Left renal cortex interstitium (tissue), 4 donors: ENCODE data around the gene TPO. TPM values are rescaled to one million over a fixed set of nuclear protein-coding genes. Genes with fewer than 3 reads are reported as not detected.
"Not testable (repeated sequence)": the region's sequence is repeated elsewhere in the genome, so short reads cannot be mapped to it uniquely, and the experiment has no call there.

Experiments
- DNase-seq, 4 donors: peaks; one replicate each; pipeline ENCODE4 v3.0.0-alpha.2; 2013; ENCODE audit warnings: low read depth in 4 of 4, low spot score in 2 of 4, missing footprints in 1 of 4
- polyA plus RNA-seq, 4 donors: library from polyadenylated mRNA; unstranded; fragments of 120-200 nt; gene quantifications; one replicate each; pipeline ENCODE4 v1.2.1, GENCODE V29; 2013; ENCODE audit not compliant: insufficient read length in 4 of 4

TPO gene
- polyA plus RNA-seq, 4 donors, result 0.08 to 0.34 (median 0.11) TPM

DNA sequence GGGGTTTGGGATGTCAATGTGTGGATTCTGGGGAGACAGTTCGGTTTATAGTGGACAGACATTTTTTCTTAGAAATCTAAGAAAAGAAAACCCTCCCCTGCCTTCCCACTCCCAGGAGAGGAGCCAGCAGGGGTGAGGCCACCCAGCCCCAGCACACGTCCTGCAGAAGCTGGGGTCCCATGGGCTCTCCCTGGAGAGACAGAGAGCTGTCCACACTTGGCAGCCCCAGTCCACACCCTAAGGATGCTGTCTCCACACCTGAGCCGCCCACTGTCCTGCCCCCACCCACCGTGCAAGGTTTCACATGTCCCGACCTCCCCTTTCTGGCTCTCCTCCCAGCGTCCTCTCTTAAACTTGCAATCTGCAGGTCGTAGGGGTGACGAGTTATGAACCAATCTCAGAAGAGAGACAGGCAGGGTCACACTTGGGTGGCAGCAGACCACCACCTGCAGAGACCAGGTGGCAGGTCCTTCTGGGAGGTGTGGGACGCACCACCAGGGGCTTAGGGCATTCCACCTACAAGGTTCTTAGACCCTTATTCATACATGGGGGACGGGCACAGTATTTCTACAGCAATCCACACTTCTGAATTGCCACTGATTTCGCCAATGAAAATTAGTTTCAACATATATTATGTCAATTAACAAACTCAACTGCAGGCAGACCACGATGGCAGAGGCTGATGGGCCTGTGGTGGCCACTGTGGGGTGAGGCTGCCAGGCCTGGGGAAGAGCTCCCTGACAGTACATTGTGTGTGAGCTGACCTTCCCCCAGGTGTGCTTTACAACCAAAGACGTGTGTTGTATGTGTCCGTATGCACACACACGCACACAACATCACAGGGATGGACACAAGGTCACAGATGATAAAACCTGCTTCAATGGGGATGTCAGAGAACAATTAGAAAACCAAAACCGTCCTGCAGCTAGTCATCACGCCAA lies 158.5 kb downstream of the TPO start:
- DNase-seq, result no peak

DNA sequence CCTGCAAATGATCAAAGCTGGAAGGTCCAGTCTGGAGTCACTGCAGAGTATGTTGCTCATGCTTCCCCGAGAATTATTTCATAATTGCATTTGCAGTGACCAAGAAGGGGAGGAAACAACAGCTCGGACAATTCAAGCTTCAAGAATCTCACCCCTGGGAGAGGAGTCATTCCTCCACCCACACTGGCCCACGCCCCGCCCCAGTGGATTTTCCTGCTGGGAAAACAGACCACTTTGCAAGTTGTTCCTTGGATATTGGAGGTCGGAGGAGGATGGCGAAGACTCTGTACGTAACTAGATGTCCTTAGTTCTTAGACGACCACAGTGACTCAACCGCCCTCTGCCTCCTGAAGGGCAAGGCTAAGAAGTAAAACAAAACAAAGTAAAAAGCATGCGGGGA lies 159.4 kb downstream of the TPO start:
- DNase-seq, result no peak

DNA sequence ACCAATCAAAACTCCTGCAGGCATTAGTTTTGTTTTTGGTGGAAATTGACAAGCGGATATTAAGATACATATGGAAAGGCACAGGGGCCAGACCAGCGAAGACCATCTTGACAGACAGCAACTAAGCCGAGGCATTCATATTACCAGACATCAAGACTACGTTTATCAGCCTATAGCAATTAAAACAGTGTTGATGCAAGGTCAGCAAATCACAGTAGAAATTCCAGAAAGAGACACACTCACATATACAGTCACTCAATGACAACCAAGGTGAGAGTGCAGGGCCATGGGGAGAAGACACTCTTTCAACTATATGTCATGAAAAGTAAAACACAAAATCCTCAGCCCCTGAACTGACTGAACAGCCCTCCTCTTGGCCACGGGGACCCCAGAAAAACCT lies 164.6 kb downstream of the TPO start:
- no peak for DNase-seq

DNA sequence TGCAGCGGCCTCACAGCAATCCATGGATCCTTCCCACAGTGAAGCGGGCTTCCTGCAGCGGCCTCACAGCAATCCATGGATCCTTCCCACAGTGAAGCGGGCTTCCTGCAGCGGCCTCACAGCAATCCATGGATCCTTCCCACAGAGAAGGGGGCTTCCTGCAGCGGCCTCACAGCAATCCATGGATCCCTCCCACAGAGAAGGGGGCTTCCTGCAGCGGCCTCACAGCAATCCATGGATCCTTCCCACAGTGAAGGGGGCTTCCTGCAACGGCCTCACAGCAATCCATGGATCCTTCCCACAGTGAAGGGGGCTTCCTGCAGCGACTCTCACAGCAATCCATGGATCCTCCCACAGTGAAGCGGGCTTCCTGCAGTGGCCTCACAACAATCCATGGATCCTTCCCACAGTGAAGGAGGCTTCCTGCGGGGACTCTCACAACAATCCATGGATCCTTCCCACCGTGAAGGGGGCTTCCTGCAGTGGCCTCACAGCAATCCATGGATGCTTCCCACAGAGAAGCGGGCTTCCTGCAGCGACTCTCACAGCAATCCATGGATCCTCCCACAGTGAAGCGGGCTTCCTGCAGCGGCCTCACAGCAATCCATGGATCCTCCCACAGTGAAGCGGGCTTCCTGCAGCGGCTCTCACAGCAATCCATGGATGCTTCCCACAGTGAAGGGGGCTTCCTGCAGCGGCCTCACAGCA lies 168.1 kb downstream of the TPO start:
- not testable (repeated sequence) for DNase-seq

DNA sequence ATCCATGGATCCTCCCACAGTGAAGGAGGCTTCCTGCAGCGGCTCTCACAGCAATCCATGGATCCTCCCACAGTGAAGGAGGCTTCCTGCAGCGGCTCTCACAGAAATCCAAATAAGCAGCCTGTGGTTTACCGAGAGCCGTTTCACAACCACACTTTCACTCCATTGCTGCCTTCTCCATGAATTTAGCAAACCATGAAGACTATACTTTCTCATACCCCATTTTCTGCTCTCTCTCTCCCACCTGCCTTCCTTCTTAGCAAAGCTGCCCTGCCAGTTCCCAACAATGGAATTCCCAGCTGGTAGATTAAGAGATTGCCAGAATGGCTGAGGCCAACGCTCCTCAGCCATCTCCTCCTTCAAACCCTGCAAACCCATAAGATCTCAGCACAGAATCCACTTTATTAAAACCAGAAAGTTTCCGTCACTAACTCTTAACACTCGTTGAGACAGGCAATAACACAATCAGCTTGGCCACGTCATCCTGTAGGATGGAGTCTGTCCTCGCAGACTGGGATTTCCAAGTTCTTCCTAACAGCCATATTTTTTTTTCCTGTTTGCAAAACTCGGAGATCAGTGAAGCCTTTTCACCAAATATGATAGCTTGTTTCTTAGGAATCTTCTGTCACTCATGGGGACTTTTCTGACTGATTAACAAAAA lies 168.8 kb downstream of the TPO start:
- no peak for DNase-seq

DNA sequence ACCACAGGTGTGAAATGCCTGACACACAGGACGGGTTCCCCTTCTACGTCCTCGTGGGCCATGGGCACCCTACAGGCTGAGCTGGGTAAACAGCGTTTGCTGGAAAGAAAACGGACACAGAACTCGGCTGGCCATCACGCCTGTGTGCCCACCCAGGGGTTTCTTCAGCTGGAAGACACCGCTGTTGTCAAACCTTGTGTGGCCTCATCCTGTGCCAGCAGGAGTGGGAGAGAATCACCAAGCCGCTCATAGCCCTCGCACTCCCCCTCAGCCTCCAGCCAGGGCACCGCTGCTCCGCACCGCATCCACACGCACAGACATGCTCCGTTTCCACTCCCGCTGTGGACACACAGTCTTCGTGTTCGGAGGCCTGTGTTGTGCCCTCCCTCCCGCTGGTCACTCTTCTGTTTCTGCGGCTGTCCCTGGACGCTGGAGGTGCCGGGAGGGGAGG lies 169.7 kb downstream of the TPO start:
- no peak for DNase-seq

DNA sequence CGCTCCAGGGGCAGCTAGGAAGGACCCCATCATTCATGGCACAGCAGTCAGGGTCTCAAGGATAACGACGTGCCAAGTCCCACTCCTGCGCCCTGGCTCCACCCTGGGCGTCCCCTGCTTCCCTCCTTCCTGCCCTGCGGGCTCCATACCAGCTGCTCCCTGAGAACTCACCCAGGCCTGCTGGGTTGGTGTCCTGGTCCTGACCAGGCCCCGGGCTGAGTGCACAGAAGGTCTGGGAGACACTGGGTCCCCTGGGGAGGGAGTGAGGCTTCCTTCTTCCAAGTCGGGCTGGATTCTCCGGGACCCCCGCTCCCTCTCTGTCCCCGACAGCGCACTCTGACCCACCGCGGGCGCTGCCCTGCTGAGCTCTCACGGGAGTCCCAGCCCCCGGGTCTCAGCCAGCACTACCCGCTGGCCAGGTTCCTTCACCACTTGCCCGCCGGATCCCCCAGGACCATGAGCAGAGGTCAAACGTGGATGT lies 170.8 kb downstream of the TPO start:
- DNase-seq, result no peak

DNA sequence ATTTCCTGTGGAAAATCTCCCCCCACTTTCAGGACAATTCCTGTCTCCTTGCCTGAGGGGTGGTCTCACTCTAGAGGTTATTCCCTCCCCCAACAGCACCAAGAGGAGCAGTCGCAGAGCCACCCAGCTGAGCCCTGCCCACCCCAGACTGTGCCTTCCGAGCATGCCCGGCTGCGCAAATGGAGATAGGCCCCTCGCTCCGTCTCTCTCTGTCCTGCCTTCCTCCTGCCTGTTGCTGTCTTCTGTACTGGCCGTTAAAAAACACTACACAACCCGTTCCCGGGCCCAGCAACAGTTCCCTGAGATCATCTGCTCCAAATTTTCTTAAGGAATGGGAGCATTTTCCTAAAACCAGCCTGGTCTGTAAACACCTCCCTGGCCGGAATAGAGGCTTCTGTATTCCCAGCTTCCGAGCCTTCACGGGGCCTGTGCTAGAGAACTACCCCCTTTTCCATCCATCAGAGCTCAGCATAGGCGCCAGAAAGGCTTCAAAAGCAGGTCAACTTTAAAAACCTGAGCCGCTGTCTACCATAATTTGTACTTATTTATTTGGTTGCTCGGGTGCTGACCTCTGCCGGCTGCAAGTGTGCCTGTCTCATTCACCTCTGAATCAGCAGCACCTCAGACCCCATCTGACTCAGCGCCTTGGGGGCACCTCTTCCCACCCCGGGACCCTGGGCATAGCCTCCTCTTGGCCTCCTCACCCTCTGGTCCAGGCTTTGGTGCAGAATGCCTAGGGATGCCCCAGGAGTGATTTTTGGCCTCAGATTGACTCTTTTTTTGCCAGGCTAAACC lies 171.6 kb downstream of the TPO start:
- no peak for DNase-seq

DNA sequence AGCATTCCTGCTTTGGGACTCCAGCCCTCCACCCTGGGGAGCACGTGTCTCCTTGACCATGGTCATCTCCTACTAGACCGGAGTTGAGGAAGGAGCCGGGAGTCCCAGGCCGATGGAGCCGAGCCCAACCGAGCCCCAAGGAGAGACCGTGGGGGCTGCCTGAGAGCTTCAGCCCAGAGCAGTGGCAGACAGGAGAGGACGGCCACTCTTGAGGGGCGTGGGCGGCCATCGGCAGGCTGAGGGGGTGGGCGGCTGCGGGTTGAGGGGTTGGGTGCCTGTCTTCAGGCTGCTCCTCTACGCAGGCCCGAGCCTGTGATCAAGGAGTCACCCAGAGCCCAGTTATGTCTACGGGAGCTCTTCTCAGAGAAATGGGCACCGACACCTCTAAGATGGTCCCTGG lies 172.4 kb downstream of the TPO start:
- DNase-seq, result no peak

DNA sequence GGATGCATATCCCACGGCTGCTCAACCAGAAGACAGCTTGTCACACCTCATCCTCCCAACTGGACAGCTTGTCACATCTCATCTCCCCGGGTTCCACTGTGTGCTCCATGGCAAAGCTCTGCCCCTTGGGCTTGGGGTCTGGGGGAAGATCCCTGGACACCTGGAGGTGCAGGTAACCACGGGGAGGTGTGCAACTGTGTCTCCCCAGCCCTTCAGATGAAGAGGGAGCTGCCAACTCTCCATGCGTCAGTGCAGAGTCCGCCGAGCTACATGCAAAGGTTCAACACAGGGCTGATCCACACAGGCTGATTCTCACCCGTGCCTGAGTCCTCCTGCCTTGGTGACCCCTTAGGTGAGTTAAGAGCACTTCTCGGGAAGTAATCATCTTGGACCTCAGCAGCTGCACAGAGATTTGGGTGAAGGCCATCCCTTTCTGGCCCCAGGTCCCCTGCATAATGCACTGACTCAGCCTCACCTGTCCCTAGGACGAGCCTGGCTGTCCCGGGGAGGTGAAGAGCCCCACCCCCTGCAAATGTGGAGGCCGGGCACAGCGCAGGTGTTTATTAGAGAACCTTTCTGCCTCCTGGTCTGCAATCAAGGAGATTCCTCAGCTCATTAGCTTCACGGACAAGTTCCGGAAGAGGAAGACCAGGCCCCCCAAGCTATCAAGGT lies 173.1 kb downstream of the TPO start:
- DNase-seq, result no peak

DNA sequence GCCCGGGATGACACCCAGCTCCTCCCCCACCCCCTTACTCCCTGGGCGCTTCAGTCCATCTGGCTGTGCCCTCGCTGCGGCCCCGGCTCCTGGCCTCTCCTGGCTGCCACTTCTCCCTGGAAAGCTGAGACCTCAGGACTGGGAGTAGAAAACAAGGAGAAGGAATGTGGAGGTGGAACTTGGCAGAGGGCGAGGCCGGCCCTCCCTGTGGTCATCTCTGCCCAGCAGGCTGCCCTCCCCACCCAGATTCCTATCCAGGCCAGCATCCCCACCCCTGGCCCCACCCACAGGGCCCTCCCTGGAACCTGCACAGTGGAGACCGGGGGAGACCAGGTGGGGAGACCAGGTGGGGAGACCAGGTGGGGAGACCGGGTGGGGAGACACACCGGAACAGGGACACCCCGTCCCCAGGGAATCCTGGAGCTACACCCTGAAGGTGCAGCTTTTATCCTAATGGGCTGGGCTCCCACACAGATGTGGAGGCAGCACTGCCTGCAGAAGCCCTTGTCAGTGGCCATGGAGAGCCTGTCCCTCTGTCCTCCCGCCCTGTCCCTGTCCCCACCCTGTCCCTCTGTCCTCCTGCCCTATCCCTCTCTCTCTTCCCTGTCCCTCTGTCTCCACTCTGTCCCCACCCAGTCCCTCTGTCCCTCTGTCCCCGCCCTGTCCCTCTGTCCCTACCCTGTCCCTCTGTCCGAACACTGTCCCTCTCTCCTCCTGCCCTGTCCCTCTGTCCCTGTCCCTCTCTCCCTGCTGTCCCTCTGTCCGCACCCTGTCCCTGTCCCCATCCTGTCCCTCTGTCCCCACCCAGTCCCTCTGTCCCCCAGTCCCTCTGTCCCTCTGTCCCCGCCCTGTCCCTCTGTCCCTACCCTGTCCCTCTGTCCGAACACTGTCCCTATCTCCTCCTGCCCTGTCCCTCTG lies 173.9 kb downstream of the TPO start:
- DNase-seq, result no peak

DNA sequence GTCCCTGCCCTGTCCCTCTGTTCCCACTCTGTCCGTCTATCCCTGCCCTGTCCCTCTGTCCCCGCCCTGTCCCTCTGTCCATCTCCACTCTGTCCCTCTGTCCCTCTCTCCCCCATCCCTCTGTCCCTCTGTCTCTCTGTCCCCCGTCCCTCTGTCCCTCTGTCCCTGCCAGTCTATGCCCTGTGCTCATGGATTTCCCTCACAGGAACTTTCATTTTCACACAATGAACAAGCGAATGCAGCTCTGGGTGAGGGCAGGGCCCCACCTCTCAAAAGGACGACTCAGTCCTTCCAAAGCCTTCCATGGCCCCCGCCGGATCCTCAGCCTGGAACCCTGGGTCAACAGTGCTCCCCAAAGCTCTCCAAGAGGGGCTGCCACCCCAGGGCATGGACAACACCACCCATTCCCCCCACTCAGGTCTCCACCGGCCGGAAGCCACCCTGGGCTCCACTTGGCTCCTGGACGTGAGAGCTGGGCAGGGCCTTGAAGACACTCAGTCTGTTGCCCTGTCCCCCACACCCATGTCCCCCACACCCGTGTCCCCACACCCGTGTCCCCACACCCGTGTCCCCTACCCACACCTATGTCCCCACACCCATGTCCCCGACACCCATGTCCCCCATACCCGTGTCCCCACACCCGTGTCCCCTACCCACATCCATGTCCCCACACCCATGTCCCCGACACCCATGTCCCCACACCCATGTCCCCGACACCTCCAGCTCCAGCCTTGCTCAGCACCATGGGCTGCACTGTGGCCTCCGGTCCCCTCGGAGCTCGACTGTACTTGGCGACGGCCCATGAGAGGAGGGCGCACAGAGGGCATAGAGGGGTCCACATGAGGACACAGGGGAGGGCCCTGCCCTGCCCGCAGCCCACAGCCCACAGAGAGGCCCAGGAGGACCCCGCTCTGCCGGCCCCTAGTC lies 175.1 kb downstream of the TPO start:
- DNase-seq, result no peak

DNA sequence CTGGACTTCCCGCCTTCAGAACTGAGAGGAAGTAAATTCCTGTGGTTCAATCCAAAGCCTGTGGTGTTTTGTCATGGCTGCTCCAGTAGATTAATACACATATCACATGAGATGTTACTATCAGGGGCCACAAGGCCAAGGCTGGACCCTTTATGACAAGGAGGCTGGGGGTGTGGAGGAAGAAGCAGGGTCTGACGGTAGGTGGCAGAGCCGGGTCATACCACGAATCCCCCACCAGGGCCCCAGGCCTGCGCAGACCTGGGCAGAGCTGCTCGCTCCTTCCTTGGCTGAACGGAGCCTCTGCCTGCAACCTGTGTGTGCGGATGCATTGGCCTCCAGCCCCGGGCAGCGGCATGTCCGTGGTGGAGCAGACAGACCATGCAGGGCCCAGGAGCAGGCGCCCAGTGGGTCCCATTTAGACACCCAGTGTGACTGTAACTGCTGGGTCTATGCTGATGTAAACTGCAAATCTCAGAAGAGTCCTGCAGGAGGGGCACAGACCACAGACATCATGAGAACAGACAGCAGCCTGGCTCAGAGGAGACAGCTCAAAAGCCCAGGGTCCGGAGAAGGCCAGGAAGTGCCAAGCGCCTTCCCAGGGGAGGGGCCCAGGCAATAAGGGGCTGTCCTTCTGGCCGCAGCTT lies 175.8 kb downstream of the TPO start:
- DNase-seq, result no peak

DNA sequence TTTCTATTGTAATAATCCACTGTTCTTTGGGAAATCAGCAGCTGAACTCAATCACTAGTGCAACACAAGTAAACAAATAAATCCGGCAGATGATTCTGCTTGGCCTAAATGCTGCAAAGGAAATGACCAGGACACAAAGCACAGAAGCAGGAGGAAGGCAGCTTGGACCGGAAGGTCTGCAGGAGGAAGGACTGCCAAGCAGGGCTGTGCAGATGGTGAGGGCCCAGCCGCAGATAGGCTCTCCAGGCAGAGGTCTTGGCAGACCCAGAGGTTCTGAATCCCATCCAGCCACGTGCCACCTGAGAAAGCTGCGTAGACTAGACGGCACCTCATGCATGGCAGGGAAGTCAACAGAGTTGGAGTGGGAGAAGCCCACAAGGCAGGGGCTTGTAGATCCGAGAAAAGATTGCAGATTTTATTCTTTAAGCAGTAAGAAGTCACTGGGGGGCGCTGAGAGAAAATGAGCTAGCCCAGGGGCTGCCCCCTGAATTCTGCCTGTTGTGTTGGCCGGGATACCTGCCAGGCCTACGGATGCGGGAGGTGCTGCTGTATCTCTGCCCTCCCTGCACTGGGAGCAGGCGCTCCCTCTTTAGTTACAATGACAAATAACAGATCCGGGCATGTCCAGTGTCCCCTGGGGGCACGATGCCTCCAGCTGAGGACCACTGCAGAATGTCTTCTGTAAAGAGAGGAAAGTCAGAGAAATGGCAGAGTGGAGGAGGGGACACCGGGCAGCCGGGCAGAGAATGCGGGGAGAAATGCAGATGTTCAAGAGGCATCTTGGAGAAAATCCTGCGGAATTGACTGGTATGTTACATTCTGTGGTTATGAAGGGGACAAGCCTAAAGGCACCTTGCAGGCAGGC lies 177.6 kb downstream of the TPO start:
- DNase-seq, result no peak

DNA sequence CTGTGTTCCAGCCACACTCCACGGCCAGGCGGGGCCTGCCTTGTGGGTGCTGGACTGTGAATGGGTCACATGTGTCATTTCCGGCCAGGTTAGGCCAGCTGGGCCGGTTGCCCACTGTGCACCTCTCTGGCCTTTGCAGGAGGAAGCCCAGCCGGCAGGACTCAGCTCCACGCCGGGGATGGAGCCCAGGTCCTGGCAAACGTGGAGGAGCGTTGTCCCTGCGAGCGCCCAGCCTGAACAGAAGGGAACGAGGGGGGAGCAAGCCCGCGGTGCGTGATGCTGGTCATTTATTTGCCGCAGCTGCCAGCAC lies 178.2 kb downstream of the TPO start:
- no peak for DNase-seq
